Measurements from ENCODE around the gene COMMD6. TPM values are rescaled to one million over a fixed set of nuclear protein-coding genes. Genes with fewer than 3 reads are reported as not detected.

The COMMD6 gene
- polyA plus RNA-seq, 2 donors = 68.8 to 72.7 TPM

DNA sequence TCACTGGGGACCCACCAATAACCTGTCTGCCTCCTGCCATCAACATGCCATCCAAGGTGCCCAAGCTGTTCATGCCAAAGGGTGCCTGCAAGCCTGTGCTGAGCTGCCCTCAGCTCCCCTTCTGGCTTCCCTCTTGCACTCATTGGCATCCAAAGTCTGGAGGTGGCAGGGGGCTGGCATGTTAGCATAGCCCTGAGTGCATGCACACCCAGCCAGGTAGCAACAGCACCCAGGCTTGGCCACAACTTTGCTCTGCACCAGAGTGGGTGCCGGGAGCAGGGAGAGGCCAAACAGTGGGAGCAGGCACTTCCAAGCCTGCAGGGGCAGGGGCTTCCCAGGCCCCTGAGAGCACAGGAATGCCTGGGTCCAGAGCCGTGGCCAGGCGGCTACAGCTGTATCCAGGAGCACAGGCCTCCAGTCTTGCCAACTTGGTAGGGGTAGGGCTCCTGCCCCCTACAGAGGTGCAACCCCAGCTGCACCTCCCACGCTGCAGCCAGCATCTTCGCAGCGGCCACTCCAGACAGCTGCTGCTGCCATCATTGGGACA lies 29.6 kb downstream of the COMMD6 start:
- WGBS, 2 donors = 92 to 95% methylated on average over 6 of the region's 6 CpGs
- H3K4me3 ChIP-seq (ENCODE audit: low read depth in 1 of 2, low read length in 2 of 2) = no peak overlapping the region
- H3K4me1 ChIP-seq (ENCODE audit: control insufficient read depth in 2 of 2, insufficient read depth in 2 of 2, low read length in 1 of 2) = no peaks in the 10 kb centered on the region

GRCh38 chr13:75507027-75508001 lies 30.3 kb downstream of the COMMD6 start:
- H3K9me3 ChIP-seq (ENCODE audit: control insufficient read depth in 2 of 2, insufficient read depth in 1 of 2, low read depth in 1 of 2, low read length in 1 of 2) = no peaks in the 10 kb centered on the region
- H3K36me3 ChIP-seq (ENCODE audit: control insufficient read depth in 2 of 2, insufficient read depth in 2 of 2, low read length in 1 of 2) = no peaks in the 10 kb centered on the region
- no peak overlapping the region for H3K27ac ChIP-seq (ENCODE audit: low read depth in 2 of 2, low read length in 1 of 2)
- H3K27me3 ChIP-seq (ENCODE audit: control insufficient read depth in 1 of 2, insufficient read depth in 2 of 2, low read length in 2 of 2) = no peaks in the 10 kb centered on the region
- no peak overlapping the region for H3K4me3 ChIP-seq (ENCODE audit: low read depth in 1 of 2, low read length in 2 of 2)
- WGBS, 2 donors = 74 to 75% methylated on average over 10 of the region's 10 CpGs
- no peaks in the 10 kb centered on the region for H3K4me1 ChIP-seq (ENCODE audit: control insufficient read depth in 2 of 2, insufficient read depth in 2 of 2, low read length in 1 of 2)

More for the DNA sequence above, 29.6 kb downstream of the COMMD6 start:
- H3K27ac ChIP-seq (ENCODE audit: low read depth in 2 of 2, low read length in 1 of 2) = no peak overlapping the region
- H3K9me3 ChIP-seq (ENCODE audit: control insufficient read depth in 2 of 2, insufficient read depth in 1 of 2, low read depth in 1 of 2, low read length in 1 of 2) = no peaks in the 10 kb centered on the region
- H3K36me3 ChIP-seq (ENCODE audit: control insufficient read depth in 2 of 2, insufficient read depth in 2 of 2, low read length in 1 of 2) = no peaks in the 10 kb centered on the region
- H3K27me3 ChIP-seq (ENCODE audit: control insufficient read depth in 1 of 2, insufficient read depth in 2 of 2, low read length in 2 of 2) = no peaks in the 10 kb centered on the region

DNA sequence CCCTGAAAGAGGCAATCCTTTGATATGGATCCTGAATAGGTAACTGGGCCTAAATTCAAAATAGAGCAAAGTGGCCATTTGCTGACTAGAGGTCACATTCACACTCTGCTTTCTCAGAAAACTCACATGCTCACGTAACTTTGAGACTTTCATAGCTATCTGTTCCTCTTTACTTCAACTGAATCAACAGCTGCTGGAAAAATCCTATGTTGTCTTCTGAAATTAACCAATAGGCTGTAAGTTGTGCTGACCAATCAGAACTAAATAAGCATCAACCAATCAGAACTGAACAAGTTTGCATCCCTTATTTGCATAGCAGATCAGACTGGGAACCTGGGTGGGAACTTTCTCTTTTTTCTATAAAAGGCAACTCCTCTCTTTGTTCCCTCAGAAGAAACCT lies 31.6 kb downstream of the COMMD6 start:
- no peaks in the 10 kb centered on the region for H3K4me1 ChIP-seq (ENCODE audit: control insufficient read depth in 2 of 2, insufficient read depth in 2 of 2, low read length in 1 of 2)
- no peak overlapping the region for H3K27ac ChIP-seq (ENCODE audit: low read depth in 2 of 2, low read length in 1 of 2)
- H3K27me3 ChIP-seq (ENCODE audit: control insufficient read depth in 1 of 2, insufficient read depth in 2 of 2, low read length in 2 of 2) = no peaks in the 10 kb centered on the region
- no peaks in the 10 kb centered on the region for H3K36me3 ChIP-seq (ENCODE audit: control insufficient read depth in 2 of 2, insufficient read depth in 2 of 2, low read length in 1 of 2)
- H3K4me3 ChIP-seq (ENCODE audit: low read depth in 1 of 2, low read length in 2 of 2) = no peak overlapping the region
- H3K9me3 ChIP-seq (ENCODE audit: control insufficient read depth in 2 of 2, insufficient read depth in 1 of 2, low read depth in 1 of 2, low read length in 1 of 2) = no peaks in the 10 kb centered on the region
- WGBS, 2 donors = 82 to 91% methylated on average over 1 of the region's 1 CpG

- Histone ChIP-seq H3K9me3 (ENCODE audit: control insufficient read depth in 2 of 2, insufficient read depth in 1 of 2, low read depth in 1 of 2, low read length in 1 of 2) (no peaks in the 10 kb centered on the region), H3K27ac (ENCODE audit: low read depth in 2 of 2, low read length in 1 of 2) (no peak overlapping the region)
- WGBS, 2 donors = 75 to 76% methylated on average over 3 of the region's 3 CpGs
Measured at GRCh38 chr13:75505327-75505726, 32.3 kb downstream of the COMMD6 start.

DNA sequence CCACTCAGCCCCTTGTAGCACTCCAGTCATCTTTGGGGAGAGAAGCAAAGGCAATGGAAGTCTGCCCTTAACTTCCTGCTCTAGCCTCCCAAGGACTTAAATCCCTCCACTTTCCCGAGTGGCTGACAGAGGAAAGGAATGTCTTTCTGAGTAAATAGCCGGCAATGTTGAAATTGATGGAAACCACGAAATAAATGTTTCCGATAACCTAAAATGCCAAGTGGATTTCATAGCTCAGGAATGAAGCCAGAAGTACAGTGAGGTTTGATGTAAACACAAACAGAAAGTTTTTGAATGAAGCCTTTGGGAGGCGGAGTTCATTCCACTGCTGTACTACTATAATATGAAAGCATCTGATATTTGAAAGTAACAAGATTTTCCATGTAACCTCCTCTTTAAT lies 41.7 kb downstream of the COMMD6 start:
- Histone ChIP-seq H3K9me3 (ENCODE audit: control insufficient read depth in 2 of 2, insufficient read depth in 1 of 2, low read depth in 1 of 2, low read length in 1 of 2) (no peaks in the 10 kb centered on the region), H3K27me3 (ENCODE audit: control insufficient read depth in 1 of 2, insufficient read depth in 2 of 2, low read length in 2 of 2) (no peaks in the 10 kb centered on the region), H3K4me3 (ENCODE audit: low read depth in 1 of 2, low read length in 2 of 2) (no peak overlapping the region), H3K4me1 (ENCODE audit: control insufficient read depth in 2 of 2, insufficient read depth in 2 of 2, low read length in 1 of 2) (no peaks in the 10 kb centered on the region), H3K36me3 (ENCODE audit: control insufficient read depth in 2 of 2, insufficient read depth in 2 of 2, low read length in 1 of 2) (no peaks in the 10 kb centered on the region), H3K27ac (ENCODE audit: low read depth in 2 of 2, low read length in 1 of 2) (no peak overlapping the region)
- WGBS, 2 donors = 85 to 88% methylated on average over 5 of the region's 5 CpGs

More at GRCh38 chr13:75505327-75505726, 32.3 kb downstream of the COMMD6 start:
- Histone ChIP-seq H3K4me3 (ENCODE audit: low read depth in 1 of 2, low read length in 2 of 2) (no peak overlapping the region), H3K4me1 (ENCODE audit: control insufficient read depth in 2 of 2, insufficient read depth in 2 of 2, low read length in 1 of 2) (no peaks in the 10 kb centered on the region), H3K27me3 (ENCODE audit: control insufficient read depth in 1 of 2, insufficient read depth in 2 of 2, low read length in 2 of 2) (no peaks in the 10 kb centered on the region), H3K36me3 (ENCODE audit: control insufficient read depth in 2 of 2, insufficient read depth in 2 of 2, low read length in 1 of 2) (no peaks in the 10 kb centered on the region)

- H3K27ac ChIP-seq (ENCODE audit: low read depth in 2 of 2, low read length in 1 of 2) = no peak overlapping the region
- H3K27me3 ChIP-seq (ENCODE audit: control insufficient read depth in 1 of 2, insufficient read depth in 2 of 2, low read length in 2 of 2) = no peaks in the 10 kb centered on the region
- H3K36me3 ChIP-seq (ENCODE audit: control insufficient read depth in 2 of 2, insufficient read depth in 2 of 2, low read length in 1 of 2) = no peaks in the 10 kb centered on the region
- H3K9me3 ChIP-seq (ENCODE audit: control insufficient read depth in 2 of 2, insufficient read depth in 1 of 2, low read depth in 1 of 2, low read length in 1 of 2) = no peaks in the 10 kb centered on the region
- H3K4me3 ChIP-seq (ENCODE audit: low read depth in 1 of 2, low read length in 2 of 2) = no peak overlapping the region
- 58 to 79% methylated on average over 1 of the region's 1 CpG for WGBS, 2 donors
- no peaks in the 10 kb centered on the region for H3K4me1 ChIP-seq (ENCODE audit: control insufficient read depth in 2 of 2, insufficient read depth in 2 of 2, low read length in 1 of 2)
Measured at GRCh38 chr13:75494491-75494890, 43.1 kb downstream of the COMMD6 start.

DNA sequence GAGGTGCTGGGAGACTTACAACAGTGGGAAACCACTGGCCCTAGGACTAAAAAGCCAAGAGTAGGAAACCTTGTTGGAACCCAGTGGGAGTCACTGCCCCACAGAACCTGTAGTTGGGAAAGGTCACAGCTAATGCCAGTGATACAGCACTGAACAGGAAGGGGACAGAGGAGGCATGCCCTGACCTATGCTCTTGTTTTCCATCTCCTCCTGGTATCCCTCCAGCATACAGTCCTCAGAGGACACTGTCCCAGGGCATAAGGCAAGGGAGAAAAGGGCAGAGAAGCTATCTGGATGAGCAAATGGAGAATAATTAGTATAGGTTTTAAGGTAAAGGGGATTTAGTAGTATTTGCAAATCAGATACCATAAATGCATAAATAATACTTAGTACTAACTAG lies 44.5 kb downstream of the COMMD6 start:
- no peak overlapping the region for H3K27ac ChIP-seq (ENCODE audit: low read depth in 2 of 2, low read length in 1 of 2)
- H3K27me3 ChIP-seq (ENCODE audit: control insufficient read depth in 1 of 2, insufficient read depth in 2 of 2, low read length in 2 of 2) = no peaks in the 10 kb centered on the region
- H3K9me3 ChIP-seq (ENCODE audit: control insufficient read depth in 2 of 2, insufficient read depth in 1 of 2, low read depth in 1 of 2, low read length in 1 of 2) = no peaks in the 10 kb centered on the region
- H3K4me1 ChIP-seq (ENCODE audit: control insufficient read depth in 2 of 2, insufficient read depth in 2 of 2, low read length in 1 of 2) = no peaks in the 10 kb centered on the region
- no peak overlapping the region for H3K4me3 ChIP-seq (ENCODE audit: low read depth in 1 of 2, low read length in 2 of 2)
- H3K36me3 ChIP-seq (ENCODE audit: control insufficient read depth in 2 of 2, insufficient read depth in 2 of 2, low read length in 1 of 2) = no peaks in the 10 kb centered on the region

DNA sequence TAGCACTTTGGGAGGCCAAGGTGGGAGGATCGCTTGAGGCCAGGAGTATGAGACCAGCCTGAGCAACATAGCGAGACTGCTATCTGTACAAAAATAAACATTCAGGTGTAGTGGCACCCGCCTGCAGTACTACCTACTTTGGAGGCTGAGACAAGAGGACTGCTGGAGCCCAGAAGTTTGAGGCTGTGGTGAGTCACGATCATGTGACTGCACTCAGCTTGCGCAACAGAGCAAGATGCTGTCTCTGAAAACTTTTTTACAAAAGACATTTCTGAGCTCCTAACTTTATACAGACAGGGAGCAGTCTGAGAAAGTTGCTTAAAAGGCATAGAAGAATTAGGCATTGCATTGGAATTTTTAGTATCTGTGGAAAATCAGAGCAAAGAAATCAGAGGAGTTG lies 45.3 kb downstream of the COMMD6 start:
- Histone ChIP-seq H3K36me3 (ENCODE audit: control insufficient read depth in 2 of 2, insufficient read depth in 2 of 2, low read length in 1 of 2) (no peaks in the 10 kb centered on the region), H3K4me3 (ENCODE audit: low read depth in 1 of 2, low read length in 2 of 2) (no peak overlapping the region), H3K4me1 (ENCODE audit: control insufficient read depth in 2 of 2, insufficient read depth in 2 of 2, low read length in 1 of 2) (no peaks in the 10 kb centered on the region), H3K9me3 (ENCODE audit: control insufficient read depth in 2 of 2, insufficient read depth in 1 of 2, low read depth in 1 of 2, low read length in 1 of 2) (no peaks in the 10 kb centered on the region), H3K27me3 (ENCODE audit: control insufficient read depth in 1 of 2, insufficient read depth in 2 of 2, low read length in 2 of 2) (no peaks in the 10 kb centered on the region), H3K27ac (ENCODE audit: low read depth in 2 of 2, low read length in 1 of 2) (no peak overlapping the region)
- WGBS, 2 donors = 94 to 95% methylated on average over 5 of the region's 5 CpGs

GRCh38 chr13:75491376-75491775 lies 46.3 kb downstream of the COMMD6 start:
- no peak overlapping the region for H3K27ac ChIP-seq (ENCODE audit: low read depth in 2 of 2, low read length in 1 of 2)
- H3K36me3 ChIP-seq (ENCODE audit: control insufficient read depth in 2 of 2, insufficient read depth in 2 of 2, low read length in 1 of 2) = no peaks in the 10 kb centered on the region
- H3K4me3 ChIP-seq (ENCODE audit: low read depth in 1 of 2, low read length in 2 of 2) = no peak overlapping the region
- H3K27me3 ChIP-seq (ENCODE audit: control insufficient read depth in 1 of 2, insufficient read depth in 2 of 2, low read length in 2 of 2) = no peaks in the 10 kb centered on the region
- H3K4me1 ChIP-seq (ENCODE audit: control insufficient read depth in 2 of 2, insufficient read depth in 2 of 2, low read length in 1 of 2) = no peaks in the 10 kb centered on the region
- H3K9me3 ChIP-seq (ENCODE audit: control insufficient read depth in 2 of 2, insufficient read depth in 1 of 2, low read depth in 1 of 2, low read length in 1 of 2) = no peaks in the 10 kb centered on the region
- WGBS, 2 donors = 86 to 91% methylated on average over 2 of the region's 2 CpGs
